ENCODE results near the gene AAMDC. TPM values are rescaled to one million over a fixed set of nuclear protein-coding genes. Genes with fewer than 3 reads are reported as not detected.

Gene AAMDC
- total RNA-seq, 1 donor from 2014 or later: 17.8 TPM

DNA sequence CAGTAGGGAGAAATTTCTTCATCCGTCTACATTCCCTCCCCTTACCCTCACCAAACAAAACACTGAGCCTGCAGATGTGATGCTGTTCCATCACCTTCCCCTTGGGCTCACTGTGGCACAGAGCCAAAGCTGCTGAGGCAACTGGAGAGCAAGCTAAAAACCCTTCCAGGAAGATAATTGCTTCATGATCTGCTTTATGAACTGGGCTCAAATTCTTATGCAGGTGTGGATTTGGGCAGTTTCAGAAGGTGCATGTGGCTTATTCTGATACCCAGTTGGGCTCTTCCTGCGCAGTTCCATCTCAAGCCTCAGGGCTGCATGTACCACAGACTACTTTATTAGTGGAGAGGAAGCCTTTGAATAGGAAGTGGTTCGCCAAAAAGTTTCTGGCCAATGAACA, 58.3 kb downstream of the AAMDC start:
- Mint-ChIP-seq H3K27ac (ENCODE audit: unreplicated experiment) (no peak overlapping the region), H3K36me3 (ENCODE audit: low read depth) (peaks cover 2% of the 10 kb centered on the region), H3K9me3 (no peaks in the 10 kb centered on the region), H3K27me3 (ENCODE audit: low read depth) (no peaks in the 10 kb centered on the region), H3K4me3 (no peak overlapping the region), H3K4me1 (no peaks in the 10 kb centered on the region)
- TF ChIP-seq, protein P1, sequence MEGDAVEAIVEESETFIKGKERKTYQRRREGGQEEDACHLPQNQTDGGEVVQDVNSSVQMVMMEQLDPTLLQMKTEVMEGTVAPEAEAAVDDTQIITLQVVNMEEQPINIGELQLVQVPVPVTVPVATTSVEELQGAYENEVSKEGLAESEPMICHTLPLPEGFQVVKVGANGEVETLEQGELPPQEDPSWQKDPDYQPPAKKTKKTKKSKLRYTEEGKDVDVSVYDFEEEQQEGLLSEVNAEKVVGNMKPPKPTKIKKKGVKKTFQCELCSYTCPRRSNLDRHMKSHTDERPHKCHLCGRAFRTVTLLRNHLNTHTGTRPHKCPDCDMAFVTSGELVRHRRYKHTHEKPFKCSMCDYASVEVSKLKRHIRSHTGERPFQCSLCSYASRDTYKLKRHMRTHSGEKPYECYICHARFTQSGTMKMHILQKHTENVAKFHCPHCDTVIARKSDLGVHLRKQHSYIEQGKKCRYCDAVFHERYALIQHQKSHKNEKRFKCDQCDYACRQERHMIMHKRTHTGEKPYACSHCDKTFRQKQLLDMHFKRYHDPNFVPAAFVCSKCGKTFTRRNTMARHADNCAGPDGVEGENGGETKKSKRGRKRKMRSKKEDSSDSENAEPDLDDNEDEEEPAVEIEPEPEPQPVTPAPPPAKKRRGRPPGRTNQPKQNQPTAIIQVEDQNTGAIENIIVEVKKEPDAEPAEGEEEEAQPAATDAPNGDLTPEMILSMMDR (conservative IDR thresholded peaks at IDR 0.05): no peak
- DNase-seq (ENCODE audit: low read depth, low spot score): no peak

DNA sequence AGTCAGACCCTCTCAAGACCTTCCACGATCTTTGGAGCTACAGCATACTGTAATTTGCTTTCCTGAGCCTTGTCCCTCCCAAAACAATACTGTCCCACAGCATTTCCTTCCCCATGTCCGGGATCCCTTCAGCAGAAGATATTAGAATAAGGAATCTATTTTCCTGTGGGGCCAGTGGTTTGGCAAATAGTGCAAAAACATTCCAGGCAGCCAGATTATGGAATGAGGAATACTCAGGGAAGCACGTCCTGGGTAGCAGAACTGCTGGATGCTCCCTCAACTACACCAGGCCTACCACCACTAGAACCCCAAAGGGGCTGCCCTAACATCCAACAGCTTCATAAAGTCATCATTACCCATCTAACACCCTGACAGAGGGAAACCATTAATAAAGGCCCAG, 61.5 kb downstream of the AAMDC start:
- Mint-ChIP-seq H3K27me3 (ENCODE audit: low read depth) (no peaks in the 10 kb centered on the region), H3K9me3 (no peaks in the 10 kb centered on the region), H3K27ac (ENCODE audit: unreplicated experiment) (no peak overlapping the region), H3K36me3 (ENCODE audit: low read depth) (peaks cover 9% of the 10 kb centered on the region), H3K4me3 (no peak overlapping the region), H3K4me1 (no peaks in the 10 kb centered on the region)
- TF ChIP-seq, protein P1 (conservative IDR thresholded peaks at IDR 0.05): no peak
- DNase-seq (ENCODE audit: low read depth, low spot score): no peak

DNA sequence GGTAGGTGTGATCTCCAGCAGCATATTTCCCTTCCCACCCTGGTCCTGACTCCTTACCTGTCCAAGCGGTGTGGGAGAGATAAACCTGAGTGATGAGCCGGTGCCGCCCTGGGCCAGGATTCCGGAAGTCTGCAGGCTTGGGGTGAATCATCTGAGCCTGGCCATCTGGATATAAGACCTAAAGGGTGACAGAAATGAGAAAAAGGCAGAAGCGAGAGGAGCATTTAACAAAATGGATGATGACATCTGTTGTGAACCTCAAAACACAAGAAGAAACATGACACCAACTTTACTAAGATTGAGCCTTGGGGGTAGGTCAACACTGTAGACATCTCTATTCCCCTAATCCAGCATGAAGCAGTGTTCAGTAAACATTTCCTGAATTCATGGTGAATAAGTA, 62.8 kb downstream of the AAMDC start:
- H3K27me3 Mint-ChIP-seq (ENCODE audit: low read depth): no peaks in the 10 kb centered on the region
- DNase-seq (ENCODE audit: low read depth, low spot score): no peak
- no peaks in the 10 kb centered on the region for H3K4me1 Mint-ChIP-seq
- no peaks in the 10 kb centered on the region for H3K9me3 Mint-ChIP-seq
- peaks cover 13% of the 10 kb centered on the region for H3K36me3 Mint-ChIP-seq (ENCODE audit: low read depth)
- TF ChIP-seq, protein P1 (conservative IDR thresholded peaks at IDR 0.05): no peak
- H3K27ac Mint-ChIP-seq (ENCODE audit: unreplicated experiment): no peak overlapping the region
- H3K4me3 Mint-ChIP-seq: no peak overlapping the region

DNA sequence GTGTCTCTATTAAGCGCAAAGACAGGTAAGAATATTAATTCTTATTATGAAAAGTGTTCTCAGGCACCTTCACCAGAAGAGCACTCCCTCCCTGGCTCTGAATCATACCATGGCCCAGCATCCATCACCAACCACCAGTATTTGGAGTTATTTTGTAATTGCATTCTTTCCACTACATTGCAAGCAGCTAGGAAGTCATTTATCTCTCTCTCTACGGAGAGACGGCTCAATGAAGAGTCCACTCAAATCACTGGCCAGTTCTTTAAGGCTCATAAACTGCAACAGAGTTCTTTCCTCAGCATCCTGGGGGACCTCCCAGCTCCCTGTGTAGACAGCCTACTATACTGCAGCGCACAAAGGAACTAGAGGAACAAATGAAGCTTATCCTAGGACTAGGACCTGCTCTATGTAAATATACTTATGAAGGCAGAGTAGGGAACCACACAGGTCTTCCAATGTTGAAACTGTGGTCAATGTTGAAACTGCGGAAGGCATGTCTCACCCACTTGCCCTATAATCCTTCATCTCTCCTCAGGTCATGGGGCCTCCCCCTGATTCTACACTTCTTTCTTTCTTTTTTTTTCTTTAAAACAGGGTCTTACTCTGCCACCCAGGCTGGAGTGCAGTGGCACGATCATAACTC, 63.4 kb downstream of the AAMDC start:
- Mint-ChIP-seq H3K4me1 (no peaks in the 10 kb centered on the region), H3K4me3 (no peak overlapping the region), H3K27ac (ENCODE audit: unreplicated experiment) (no peak overlapping the region), H3K27me3 (ENCODE audit: low read depth) (no peaks in the 10 kb centered on the region), H3K9me3 (no peaks in the 10 kb centered on the region), H3K36me3 (ENCODE audit: low read depth) (peaks cover 17% of the 10 kb centered on the region)
- no peak for DNase-seq (ENCODE audit: low read depth, low spot score)
- TF ChIP-seq, protein P1 (conservative IDR thresholded peaks at IDR 0.05): no peak

DNA sequence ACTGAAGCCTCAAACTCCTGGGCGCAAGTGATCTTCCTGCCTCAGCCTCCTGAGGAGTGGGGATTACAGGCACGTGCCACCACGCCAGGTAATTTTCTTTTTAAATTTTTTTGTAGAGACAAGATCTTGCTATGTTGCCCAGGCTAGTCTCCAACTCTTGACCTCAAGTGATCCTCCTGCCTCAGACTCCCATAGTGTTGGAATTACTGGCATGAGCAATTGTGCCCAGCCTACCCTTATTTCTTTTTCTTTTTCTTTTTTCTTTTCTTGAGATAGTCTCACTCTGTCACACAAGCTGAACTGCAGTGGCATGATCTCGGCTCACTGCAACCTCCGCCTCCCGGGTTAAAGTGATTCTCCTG, 63.9 kb downstream of the AAMDC start:
- Mint-ChIP-seq H3K4me3 (no peak overlapping the region), H3K9me3 (no peaks in the 10 kb centered on the region), H3K36me3 (ENCODE audit: low read depth) (peaks cover 20% of the 10 kb centered on the region), H3K27me3 (ENCODE audit: low read depth) (no peaks in the 10 kb centered on the region), H3K27ac (ENCODE audit: unreplicated experiment) (no peak overlapping the region), H3K4me1 (no peaks in the 10 kb centered on the region)
- TF ChIP-seq, protein P1 (conservative IDR thresholded peaks at IDR 0.05): no peak
- no peak for DNase-seq (ENCODE audit: low read depth, low spot score)
